Prostate gland (tissue), 2 donors: ENCODE data around the gene BRD7. TPM values are rescaled to one million over a fixed set of nuclear protein-coding genes. Genes with fewer than 3 reads are reported as not detected.

Experiments
- DNase-seq: peaks from one replicate; pipeline ENCODE4 v3.0.0-alpha.2; 2019; ENCODE audit warnings: low spot score
- H3K27ac ChIP-seq, 2 donors: fragments of 200-600 bp; sonication (generic); 2 replicates each; pipeline ENCODE4 v1.5.1; 2017 to 2019
- H3K27me3 ChIP-seq: fragments of 200-600 bp; sonication (generic); replicated peaks from 2 replicates; pipeline ENCODE4 v1.5.1; 2019; ENCODE audit not compliant: insufficient read depth
- H3K36me3 ChIP-seq, 2 donors: fragments of 200-600 bp; sonication (generic); 1 replicate in 1 of 2; 2 replicates in 1 of 2; pipeline versions ENCODE4 v1.5.1 to v1.8.1; 2017 to 2019
- H3K4me1 ChIP-seq: fragments of 200-600 bp; sonication (generic); replicated peaks from 2 replicates; pipeline ENCODE4 v1.5.1; 2019
- H3K4me3 ChIP-seq, 2 donors: fragments of 200-600 bp; sonication (generic); 2 replicates each; pipeline ENCODE4 v1.5.1; 2017 to 2019
- H3K9me3 ChIP-seq: fragments of 200-600 bp; sonication (generic); 2 replicates; pipeline ENCODE4 v1.5.1; 2017
- CTCF ChIP-seq, 4 experiments: fragments of 200-600 bp in 2 of 4; fragments of 450-650 bp in 2 of 4; sonication (generic) in 2 of 4; IDR thresholded peaks; 1 replicate in 3 of 4; 2 replicates in 1 of 4; pipeline ENCODE4 v1.5.1; 2016 to 2019; ENCODE audit warnings: antibody characterized with exemption in 4 of 4, mild to moderate bottlenecking in 2 of 4, moderate library complexity in 2 of 4
- POLR2A ChIP-seq: fragments of 450-650 bp; IDR thresholded peaks from one replicate; pipeline ENCODE4 v1.6.1; 2016; ENCODE audit warnings: antibody characterized with exemption, mild to moderate bottlenecking
- POLR2AphosphoS5 ChIP-seq: sonication (generic); formaldehyde crosslinking; IDR thresholded peaks from one replicate; pipeline ENCODE4 v1.6.1; 2017; ENCODE audit warnings: antibody characterized with exemption
- WGBS: methylation state at CpG from one replicate; pipeline ENCODE4 v1.1.5; 2018; 5-methylcytosine and 5-hydroxymethylcytosine counted together
- intact Hi-C: fragments of 100-400 bp; cut with DNase I; formaldehyde crosslinking; loops from one replicate; pipeline ENCODE4 v1.14.2; 2022
- total RNA-seq, 2 donors: library from RNA; depleted of rRNA; stranded (reverse); fragments of >200 nt; gene quantifications; one replicate each; pipeline ENCODE4 v1.1.0, GENCODE V29; 2016

Gene BRD7
- total RNA-seq, 2 donors from 2014 or later, result 38.7 to 66.0 TPM

GRCh38 chr16:50371036-50371716 lies 2.4 kb upstream of the BRD7 start:
- intact Hi-C loops, result loop anchor here (5.0 to 10.0 kb wide), 2 partner anchors 174 to 271 kb away; partner anchors contain the start of gene NKD1

GRCh38 chr16:50369133-50369804 lies 481 bp upstream of the BRD7 start:
- intact Hi-C loops, result loop anchor here (5.0 to 10.0 kb wide), 2 partner anchors 342 to 376 kb away; partner anchors contain the start of genes CNEP1R1 and CYLD
- Histone ChIP-seq H3K4me1 (no peaks in the 10 kb centered on the region), H3K27ac (peak overlapping the region in 1 of 2 donors; percentile 2), H3K9me3 (no peaks in the 10 kb centered on the region), H3K4me3 (peak overlapping the region; percentile 94), H3K36me3 (no peaks in the 10 kb centered on the region), H3K27me3 (no peaks in the 10 kb centered on the region)
- DNase-seq, result no peak
- TF ChIP-seq CTCF (IDR thresholded peaks at IDR 0.05) (no peak), POLR2AphosphoS5 (no peak), POLR2A (no peak)
- WGBS, result 8% methylated on average over 7 of the region's 7 CpGs

More at GRCh38 chr16:50371036-50371716, 2.4 kb upstream of the BRD7 start:
- Histone ChIP-seq H3K36me3 (no peaks in the 10 kb centered on the region), H3K4me3 (no peak overlapping the region), H3K4me1 (no peaks in the 10 kb centered on the region), H3K27ac (no peak overlapping the region), H3K9me3 (no peaks in the 10 kb centered on the region), H3K27me3 (no peaks in the 10 kb centered on the region)
- 96% methylated on average over 4 of the region's 4 CpGs for WGBS
- no peak for DNase-seq
- no peak for TF ChIP-seq POLR2AphosphoS5

GRCh38 chr16:50367777-50368409 lies 895 bp downstream of the BRD7 start:
- Histone ChIP-seq H3K36me3 (no peaks in the 10 kb centered on the region), H3K27me3 (no peaks in the 10 kb centered on the region), H3K4me1 (no peaks in the 10 kb centered on the region), H3K4me3 (peak overlapping the region; percentile 94), H3K27ac (peak overlapping the region in 1 of 2 donors; percentile 53), H3K9me3 (no peaks in the 10 kb centered on the region)
- intact Hi-C loops, result loop anchor here (5.0 to 10.0 kb wide), 2 partner anchors 341 to 377 kb away; partner anchors contain the start of genes CNEP1R1 and CYLD
- 3% methylated on average over 23 of the region's 23 CpGs for WGBS
- DNase-seq, result no peak
- no peak for TF ChIP-seq POLR2A
- no peak for TF ChIP-seq POLR2AphosphoS5
- TF ChIP-seq CTCF (IDR thresholded peaks at IDR 0.05), result no peak

GRCh38 chr16:50365791-50366575 lies 2.8 kb downstream of the BRD7 start:
- DNase-seq, result no peak
- no peaks in the 10 kb centered on the region for H3K9me3 ChIP-seq
- H3K36me3 ChIP-seq, result no peaks in the 10 kb centered on the region
- H3K4me1 ChIP-seq, result no peaks in the 10 kb centered on the region
- no peak overlapping the region for H3K27ac ChIP-seq
- H3K4me3 ChIP-seq, result no peak overlapping the region
- TF ChIP-seq POLR2AphosphoS5, result no peak
- TF ChIP-seq POLR2A, result no peak
- no peak for TF ChIP-seq CTCF (IDR thresholded peaks at IDR 0.05)
- no peaks in the 10 kb centered on the region for H3K27me3 ChIP-seq
- intact Hi-C loops, result loop anchor here (5.0 to 10.0 kb wide), 2 partner anchors 339 to 379 kb away; partner anchors contain the start of genes CNEP1R1 and CYLD
- WGBS, result 18% methylated on average over 2 of the region's 2 CpGs
